Tibial artery (tissue), 4 donors: Measurements from ENCODE around the gene MB.

Experiments
- DNase-seq, 2 donors: peaks; one replicate each; pipeline ENCODE4 v3.0.0-alpha.2; 2019
- H3K27ac ChIP-seq, 2 donors: fragments of 200-600 bp; sonication (generic) in 1 of 2; 1 replicate in 1 of 2; 2 replicates in 1 of 2; pipeline ENCODE4 v1.5.1; 2018 to 2019; ENCODE audit warnings: mild to moderate bottlenecking in 1 of 2
- H3K27me3 ChIP-seq, 2 donors: fragments of 200-600 bp; sonication (generic) in 1 of 2; one replicate each; pipeline versions ENCODE4 v1.5.1 to v1.6.0; 2016 to 2019
- H3K36me3 ChIP-seq, 3 donors: fragments of 200-600 bp; sonication (generic) in 2 of 3; one replicate each; pipeline ENCODE4 v1.5.1; 2016 to 2019; ENCODE audit warnings: mild to moderate bottlenecking in 2 of 3
- H3K4me1 ChIP-seq, 4 donors: fragments of 200-600 bp; sonication (generic) in 2 of 4; 1 replicate in 3 of 4; 2 replicates in 1 of 4; pipeline ENCODE4 v1.5.1; 2016 to 2019
- H3K4me3 ChIP-seq, 2 donors: fragments of 200-600 bp; sonication (generic) in 1 of 2; 1 replicate in 1 of 2; 2 replicates in 1 of 2; pipeline ENCODE4 v1.5.1; 2018 to 2019; ENCODE audit warnings: mild to moderate bottlenecking in 2 of 2
- H3K9me3 ChIP-seq, 3 donors: fragments of 200-600 bp; sonication (generic) in 1 of 3; one replicate each; pipeline ENCODE4 v1.5.1; 2016 to 2019
- CTCF ChIP-seq, 2 experiments: fragments of 200-600 bp in 1 of 2; fragments of 450-650 bp in 1 of 2; IDR thresholded peaks; one replicate each; pipeline ENCODE4 v1.5.1; 2017 to 2019; ENCODE audit warnings: antibody characterized with exemption in 2 of 2, mild to moderate bottlenecking in 1 of 2, moderate library complexity in 1 of 2
- intact Hi-C: fragments of 100-400 bp; cut with DNase I; formaldehyde crosslinking; loops from one replicate; pipeline ENCODE4 v1.15.0; 2023; ENCODE audit warnings: low total_unique reads

MB gene

GRCh38 chr22:35630891-35631290, 13.8 kb upstream of the MB start:
- Histone ChIP-seq H3K36me3 (no peaks in the 10 kb centered on the region), H3K9me3 (no peaks in the 10 kb centered on the region), H3K27me3 (no peaks in the 10 kb centered on the region), H3K4me3 (no peak overlapping the region), H3K4me1 (peaks cover 0 to 28% (median 16%) of the 10 kb centered on the region in 4 donors), H3K27ac (peak overlapping the region in 1 of 2 donors; percentile 82)
- intact Hi-C loops: no loop called here
- no peak for TF ChIP-seq CTCF (IDR thresholded peaks at IDR 0.05)
- peak in 1 of 2 donors; percentile 52 for DNase-seq

DNA sequence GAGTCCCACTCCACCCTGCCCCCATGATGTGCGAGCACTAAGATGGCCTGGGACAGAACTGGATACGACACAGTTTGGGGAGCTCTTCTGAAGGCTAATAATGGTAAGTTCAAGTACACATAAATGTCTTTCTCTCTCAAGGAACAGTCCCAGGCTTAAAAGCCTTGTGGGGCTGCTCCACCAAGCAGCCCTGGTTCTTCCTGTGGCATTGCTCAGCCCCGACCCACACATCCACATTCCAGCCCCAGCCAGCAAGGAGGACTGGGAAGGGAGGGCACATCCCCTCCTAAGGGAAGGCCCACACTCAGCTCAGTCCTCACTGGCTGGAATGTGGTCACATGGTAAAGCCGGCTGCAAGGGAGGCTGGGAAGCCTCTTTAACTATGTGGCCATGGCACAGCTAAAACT, 13.3 kb upstream of the MB start:
- Histone ChIP-seq H3K4me1 (peaks cover 0 to 28% (median 16%) of the 10 kb centered on the region in 4 donors), H3K27ac (peak overlapping the region; percentile 61 to 82), H3K4me3 (no peak overlapping the region), H3K36me3 (no peaks in the 10 kb centered on the region), H3K27me3 (no peaks in the 10 kb centered on the region), H3K9me3 (no peaks in the 10 kb centered on the region)
- intact Hi-C loops: no loop called here
- no peak for TF ChIP-seq CTCF (IDR thresholded peaks at IDR 0.05)
- DNase-seq: no peak

- Histone ChIP-seq H3K27ac (peak overlapping the region; percentile 61 to 82), H3K27me3 (no peaks in the 10 kb centered on the region), H3K4me1 (peaks cover 0 to 28% (median 16%) of the 10 kb centered on the region in 4 donors), H3K9me3 (no peaks in the 10 kb centered on the region), H3K36me3 (no peaks in the 10 kb centered on the region), H3K4me3 (no peak overlapping the region)
- DNase-seq: peak; percentile 88 to 90
- intact Hi-C loops: loop anchor here (5.0 kb wide), 3 partner anchors 108 to 493 kb away; no protein-coding TSS in a partner anchor
- no peak for TF ChIP-seq CTCF (IDR thresholded peaks at IDR 0.05)
These were observed 12.5 kb upstream of the MB start for GRCh38 chr22:35629406-35630216.

DNA sequence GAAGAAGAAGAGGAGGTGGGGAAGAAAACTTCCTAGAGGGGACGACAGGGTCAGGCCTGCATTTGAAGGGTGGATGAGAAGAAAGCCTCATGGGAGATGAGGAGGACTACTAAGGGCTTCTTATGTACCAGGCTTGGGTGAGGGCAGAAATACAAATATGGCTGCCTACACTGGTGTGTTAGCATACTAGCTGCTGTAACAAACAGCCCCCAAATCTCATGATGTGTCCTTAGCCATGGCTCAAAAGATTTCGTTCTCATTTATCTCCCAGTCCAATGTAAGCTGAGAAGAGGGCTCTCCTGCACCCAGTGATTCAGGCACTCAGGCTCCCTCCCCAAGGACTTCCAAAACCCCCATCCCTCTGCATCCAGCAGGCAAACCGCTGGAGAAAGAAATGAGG, 11.6 kb upstream of the MB start:
- intact Hi-C loops: loop anchor here (5.0 kb wide), 3 partner anchors 109 to 494 kb away; no protein-coding TSS in a partner anchor

More for the DNA sequence above, 11.6 kb upstream of the MB start:
- Histone ChIP-seq H3K9me3 (no peaks in the 10 kb centered on the region), H3K27me3 (no peaks in the 10 kb centered on the region), H3K27ac (peak overlapping the region; percentile 61 to 82), H3K4me1 (peaks cover 0 to 28% (median 16%) of the 10 kb centered on the region in 4 donors), H3K4me3 (no peak overlapping the region), H3K36me3 (no peaks in the 10 kb centered on the region)
- no peak for TF ChIP-seq CTCF (IDR thresholded peaks at IDR 0.05)
- DNase-seq: no peak
